Measurements from ENCODE around the gene LLPH.
A peak's percentile ranks its signal among the peaks of the same experiment; 100 is the strongest.

Gene LLPH

GRCh38 chr12:66087365-66087943 is 43.1 kb downstream of the LLPH start:
- peak; percentile 40 for DNase-seq

- DNase-seq = no peak
Observed at GRCh38 chr12:66085998-66086397, 44.6 kb downstream of the LLPH start.

GRCh38 chr12:66085213-66085612 is 45.3 kb downstream of the LLPH start:
- no peak for DNase-seq

- DNase-seq = no peak
Observed at GRCh38 chr12:66083766-66084165, 46.8 kb downstream of the LLPH start.

- DNase-seq = no peak
Observed at GRCh38 chr12:66082744-66083143, 47.8 kb downstream of the LLPH start.

- no peak for DNase-seq
Observed at GRCh38 chr12:66080791-66081190, 49.8 kb downstream of the LLPH start.

- DNase-seq = no peak
Observed at GRCh38 chr12:66077542-66077941, 53.0 kb downstream of the LLPH start.

- DNase-seq = no peak
Observed at GRCh38 chr12:66074561-66074960, 56.0 kb downstream of the LLPH start.

GRCh38 chr12:66072566-66072965 is 58.0 kb downstream of the LLPH start:
- DNase-seq = no peak

- DNase-seq = no peak
Observed at GRCh38 chr12:66072135-66072534, 58.4 kb downstream of the LLPH start.

- no peak for DNase-seq
Observed at GRCh38 chr12:66071549-66071948, 59.0 kb downstream of the LLPH start.

GRCh38 chr12:66070378-66071120 is 60.0 kb downstream of the LLPH start:
- DNase-seq = no peak

- no peak for DNase-seq
Observed at GRCh38 chr12:66066929-66067523, 63.5 kb downstream of the LLPH start.

Data from stimulated activated CD4-positive, alpha-beta T cell treated with anti-CD3 and anti-CD28 coated beads, Interleukin-12 subunit alpha, Interleukin-12 subunit beta, amount 100 ng/mL, for 4 hours (primary cell).